GM20000 (cell line): ENCODE results near the gene TOMM22.

Source experiments
- DNase-seq: peaks from one replicate; pipeline ENCODE4 v3.0.0; 2012; ENCODE audit warnings: low spot score
- TF ChIP-seq, protein P1 (sequence below): IDR thresholded peaks from 2 replicates; pipeline ENCODE4 v1.5.1; 2012; ENCODE audit warnings: mild to moderate bottlenecking, control low read depth; ENCODE audit errors: extremely low read depth, missing control alignments

Gene TOMM22

GRCh38 chr22:38674888-38675287 is 6.9 kb upstream of the TOMM22 start:
- no peak for DNase-seq
- TF ChIP-seq, protein P1, sequence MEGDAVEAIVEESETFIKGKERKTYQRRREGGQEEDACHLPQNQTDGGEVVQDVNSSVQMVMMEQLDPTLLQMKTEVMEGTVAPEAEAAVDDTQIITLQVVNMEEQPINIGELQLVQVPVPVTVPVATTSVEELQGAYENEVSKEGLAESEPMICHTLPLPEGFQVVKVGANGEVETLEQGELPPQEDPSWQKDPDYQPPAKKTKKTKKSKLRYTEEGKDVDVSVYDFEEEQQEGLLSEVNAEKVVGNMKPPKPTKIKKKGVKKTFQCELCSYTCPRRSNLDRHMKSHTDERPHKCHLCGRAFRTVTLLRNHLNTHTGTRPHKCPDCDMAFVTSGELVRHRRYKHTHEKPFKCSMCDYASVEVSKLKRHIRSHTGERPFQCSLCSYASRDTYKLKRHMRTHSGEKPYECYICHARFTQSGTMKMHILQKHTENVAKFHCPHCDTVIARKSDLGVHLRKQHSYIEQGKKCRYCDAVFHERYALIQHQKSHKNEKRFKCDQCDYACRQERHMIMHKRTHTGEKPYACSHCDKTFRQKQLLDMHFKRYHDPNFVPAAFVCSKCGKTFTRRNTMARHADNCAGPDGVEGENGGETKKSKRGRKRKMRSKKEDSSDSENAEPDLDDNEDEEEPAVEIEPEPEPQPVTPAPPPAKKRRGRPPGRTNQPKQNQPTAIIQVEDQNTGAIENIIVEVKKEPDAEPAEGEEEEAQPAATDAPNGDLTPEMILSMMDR = no peak

DNA sequence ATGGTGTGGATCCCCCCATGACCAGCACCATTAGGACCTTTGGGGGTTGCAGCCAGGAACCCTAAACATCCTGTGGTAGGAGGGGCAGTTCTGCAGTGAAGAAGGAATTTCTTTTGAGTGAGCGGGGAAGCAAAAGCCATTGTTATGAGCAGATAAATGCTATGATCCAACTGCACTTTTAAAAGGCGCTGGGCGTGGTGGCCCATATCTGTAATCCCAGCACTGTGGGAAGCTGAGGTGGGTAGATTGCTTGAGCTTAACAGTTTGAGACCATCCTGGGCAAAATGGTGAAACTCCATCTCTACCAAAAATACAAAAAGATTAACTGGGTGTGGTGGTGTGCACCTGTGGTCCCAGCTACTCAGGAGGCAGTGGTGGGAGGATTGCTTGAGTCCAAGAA is 5.9 kb upstream of the TOMM22 start:
- no peak for DNase-seq
- TF ChIP-seq, protein P1 = no peak

GRCh38 chr22:38684895-38685294 is 3.1 kb downstream of the TOMM22 start:
- TF ChIP-seq, protein P1 = no peak
- DNase-seq = no peak

DNA sequence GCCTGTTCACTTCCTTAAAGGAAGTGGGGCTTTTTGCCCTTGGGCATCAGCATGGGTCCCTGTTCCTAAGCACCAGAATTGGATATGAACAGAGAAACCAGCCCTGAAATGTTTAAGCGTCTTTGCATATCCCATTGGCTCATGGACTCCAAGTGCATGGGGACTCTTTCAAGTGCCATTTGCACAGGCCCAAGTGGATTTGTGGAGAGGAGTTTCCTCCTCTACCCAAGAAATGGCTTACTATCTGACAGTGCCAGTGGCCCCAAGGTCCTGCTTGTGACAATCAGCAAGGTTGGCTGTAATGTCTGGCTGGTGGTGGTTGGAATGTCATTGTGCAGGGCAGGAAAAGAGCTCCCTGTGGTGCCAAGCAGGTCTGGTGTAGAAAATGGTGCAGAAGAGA is 4.0 kb downstream of the TOMM22 start:
- TF ChIP-seq, protein P1 = no peak
- DNase-seq = no peak

GRCh38 chr22:38689651-38690050 is 7.9 kb downstream of the TOMM22 start:
- TF ChIP-seq, protein P1 = no peak
- no peak for DNase-seq

DNA sequence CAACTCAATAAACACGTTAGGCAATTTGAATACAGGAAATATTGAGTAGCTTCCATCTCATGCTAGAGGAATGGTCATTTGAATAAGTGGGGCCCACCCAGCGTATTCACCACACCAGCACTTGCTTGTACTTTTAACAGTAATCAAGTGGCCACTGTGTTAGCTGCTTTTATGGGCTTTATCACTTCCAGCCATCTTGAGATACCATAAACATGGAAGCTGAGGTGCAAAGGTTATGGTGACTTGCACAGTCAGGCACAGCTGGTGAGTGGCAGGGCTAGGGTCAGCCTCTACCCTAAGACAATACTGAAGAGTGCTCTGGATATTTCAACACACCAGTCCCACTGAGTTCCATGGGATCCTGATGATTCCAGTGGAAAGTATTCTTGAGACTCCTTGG is 12.3 kb downstream of the TOMM22 start:
- TF ChIP-seq, protein P1 = no peak
- no peak for DNase-seq

DNA sequence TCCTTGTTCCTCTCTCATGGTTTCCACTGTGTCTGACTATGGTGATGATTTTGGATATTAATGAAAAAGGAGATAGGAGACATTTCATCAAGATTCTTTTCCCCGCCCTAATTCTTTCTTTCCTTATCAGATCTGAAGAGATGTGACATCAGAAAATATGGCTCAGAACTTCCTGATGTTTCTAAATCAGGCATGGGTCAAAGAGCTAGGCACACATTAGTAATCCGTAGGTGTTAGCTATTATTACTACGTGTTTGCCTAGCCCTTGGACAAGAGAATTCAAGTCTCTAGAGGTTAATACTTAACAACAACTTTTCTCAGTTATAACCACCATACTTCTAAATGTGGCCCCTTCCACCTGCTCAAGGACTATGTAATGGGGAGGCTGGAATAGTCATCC is 13.2 kb downstream of the TOMM22 start:
- TF ChIP-seq, protein P1 = no peak
- DNase-seq = no peak
